Stimulated activated CD8-positive, alpha-beta memory T cell treated with anti-CD3 and anti-CD28 coated beads, Interleukin-2, amount 100 ng/mL, for 48 hours (primary cell): ENCODE results near the gene RNF150.

Source experiments
- DNase-seq, 2 donors: peaks; one replicate each; pipeline ENCODE4 v3.0.0-alpha.2; 2020; ENCODE audit warnings: low read depth in 2 of 2

Gene RNF150

DNA sequence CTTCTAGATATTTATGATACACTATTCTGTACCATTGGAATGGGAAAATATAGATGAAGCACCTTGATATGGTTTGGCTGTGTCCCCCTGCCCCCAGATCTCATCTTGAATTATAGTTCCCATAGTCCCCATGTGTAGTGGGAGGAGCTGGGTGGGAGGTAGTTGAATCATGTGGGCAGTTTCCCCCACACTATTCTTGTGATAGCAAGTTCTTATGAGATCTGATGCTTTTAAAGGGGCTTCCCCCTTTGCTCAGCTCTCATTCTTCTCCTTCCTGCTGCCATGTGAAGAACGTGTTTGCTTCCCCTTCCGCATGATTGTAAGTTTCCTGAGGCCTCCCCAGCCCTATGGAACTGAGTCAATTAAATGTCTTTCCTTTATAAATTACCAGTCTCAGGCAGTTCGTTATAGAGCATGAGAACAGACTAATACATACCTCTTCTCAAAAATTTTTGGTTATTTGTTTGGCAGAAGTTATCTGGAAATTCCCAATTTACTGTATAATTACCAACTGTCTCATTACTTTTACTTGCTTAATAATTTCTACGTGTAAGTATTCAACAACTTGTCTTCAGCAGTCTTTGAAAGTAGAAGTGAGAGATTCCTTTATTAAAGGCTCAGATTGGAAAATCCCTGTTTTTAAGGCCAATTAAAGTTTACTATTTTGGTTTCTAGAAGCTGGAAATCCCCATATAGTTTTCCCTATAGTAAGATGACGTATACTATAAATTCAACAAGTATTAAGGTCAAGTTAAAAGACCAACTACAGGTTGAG lies 152.7 kb downstream of the RNF150 start:
- DNase-seq = no peak

DNA sequence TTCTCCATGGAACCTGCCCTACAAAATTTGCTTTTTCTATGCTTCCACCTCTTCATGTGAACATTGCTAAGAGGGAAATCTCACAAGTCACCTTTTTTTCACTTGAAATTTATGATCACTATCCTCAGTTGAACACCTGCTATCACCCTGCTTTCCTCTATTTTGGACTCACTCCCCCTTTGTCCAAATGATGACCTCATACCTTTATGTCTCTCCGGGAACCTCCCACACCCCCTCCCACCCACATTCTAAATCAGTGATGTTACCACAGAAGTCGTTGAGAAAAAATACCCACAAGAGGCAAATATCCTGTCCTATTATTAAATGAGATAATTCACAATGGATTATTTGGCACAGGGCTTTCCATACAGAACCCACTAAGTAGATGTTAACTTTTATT lies 156.5 kb downstream of the RNF150 start:
- no peak for DNase-seq

DNA sequence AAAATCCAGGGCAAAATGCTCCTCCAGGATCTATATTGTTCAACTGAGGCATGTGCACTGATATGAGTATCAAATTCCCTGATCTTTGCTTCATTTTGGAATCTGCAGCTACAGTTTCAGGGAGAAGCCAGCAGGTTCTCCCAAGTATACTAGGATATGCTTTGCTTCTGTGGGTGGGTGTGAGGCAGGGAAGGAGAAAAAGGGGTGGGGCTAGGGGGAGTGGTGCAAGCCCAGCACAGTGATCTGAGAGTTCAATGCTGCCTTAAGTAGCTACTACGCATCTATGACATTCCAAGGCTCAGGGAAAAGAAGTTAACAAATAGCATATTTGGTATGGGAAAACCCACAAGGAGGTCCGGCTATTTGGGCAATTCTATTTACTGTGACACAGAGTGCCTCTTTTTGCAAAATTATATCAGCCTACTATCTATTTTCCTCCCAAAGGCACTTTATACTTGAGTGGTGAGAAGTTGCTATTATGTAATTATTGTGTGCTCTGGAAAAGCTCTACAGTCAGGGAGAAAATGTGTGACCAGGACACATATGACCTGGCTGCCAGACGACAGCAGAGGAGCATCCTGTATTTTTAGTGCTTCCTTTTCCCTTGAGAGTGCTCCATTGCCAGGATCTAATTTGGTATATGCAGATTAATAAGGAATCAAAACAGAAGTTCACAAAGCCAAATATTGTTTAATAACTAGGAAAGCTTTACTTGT lies 162.0 kb downstream of the RNF150 start:
- DNase-seq = no peak

DNA sequence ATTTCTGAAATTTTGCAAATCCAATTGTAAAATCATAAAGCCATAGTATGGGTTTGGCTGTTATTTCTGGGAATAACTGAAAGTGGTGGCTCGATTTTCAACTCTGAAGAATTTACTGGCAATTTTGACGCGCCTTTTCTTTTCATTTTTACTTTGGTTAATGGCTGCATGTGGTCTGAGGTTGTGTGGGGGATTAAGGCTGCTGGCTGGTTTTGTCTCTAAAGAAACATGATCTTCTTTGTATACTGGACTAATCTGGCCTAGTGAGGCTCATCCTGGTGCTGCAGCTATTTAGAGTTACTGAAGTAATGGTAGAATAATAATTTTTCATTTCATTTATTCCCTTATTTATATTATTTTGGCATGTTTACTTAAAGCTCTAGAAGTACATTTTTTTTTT lies 164.0 kb downstream of the RNF150 start:
- DNase-seq = no peak

DNA sequence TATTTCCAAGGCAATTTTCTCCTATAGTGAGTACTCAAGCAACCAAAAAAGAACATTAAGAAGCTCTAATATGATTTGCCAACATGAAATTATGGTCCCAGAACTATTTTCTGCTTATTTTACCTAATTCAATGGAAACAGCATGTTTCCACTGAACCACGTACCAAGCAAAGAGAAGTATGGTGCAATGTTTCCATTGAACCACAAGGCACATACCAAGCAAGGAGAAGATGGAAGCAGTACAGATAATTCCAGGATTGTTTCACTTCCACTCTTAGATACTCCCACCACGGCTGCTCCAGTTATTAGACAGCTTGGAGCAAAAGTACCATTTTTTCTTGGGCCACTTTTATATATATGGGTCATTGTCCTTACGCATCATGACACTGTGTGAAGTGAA lies 164.9 kb downstream of the RNF150 start:
- no peak for DNase-seq

DNA sequence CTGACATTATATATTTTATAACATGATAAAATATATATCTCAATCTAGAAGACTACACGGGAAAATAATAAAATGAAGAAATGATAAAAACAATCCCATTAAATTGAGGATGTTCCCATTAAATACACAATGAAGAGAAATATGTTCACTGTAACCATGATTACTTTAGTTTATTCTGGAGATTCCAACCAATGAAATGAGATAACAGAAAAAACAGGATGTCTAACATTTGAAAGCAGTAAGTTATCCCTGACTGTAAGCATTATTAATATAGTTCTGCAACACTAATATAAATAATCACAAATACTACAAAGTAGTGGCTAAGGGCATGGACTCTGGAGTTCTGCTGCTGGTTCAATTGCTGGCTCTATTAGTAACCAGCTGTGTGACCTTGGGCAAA lies 169.4 kb downstream of the RNF150 start:
- DNase-seq = no peak

DNA sequence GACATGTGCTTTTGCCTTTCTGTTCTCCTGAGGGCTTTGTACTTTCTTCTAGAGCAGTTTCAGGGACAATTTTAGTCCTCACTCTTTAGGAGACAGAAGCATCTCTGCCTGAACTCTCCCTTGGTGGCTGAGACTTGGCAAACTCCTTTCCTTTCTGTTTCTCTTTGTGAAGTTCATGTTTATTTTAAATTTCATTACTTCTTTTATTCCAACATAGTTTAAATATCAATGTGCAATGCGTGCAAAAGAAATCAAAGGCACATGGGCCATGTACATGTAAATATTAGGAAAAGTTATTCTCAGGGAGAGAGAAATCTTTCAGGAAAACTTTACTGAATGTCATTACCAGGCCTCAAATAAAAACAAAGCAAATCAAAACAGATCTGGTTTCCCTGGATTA lies 177.6 kb downstream of the RNF150 start:
- no peak for DNase-seq

DNA sequence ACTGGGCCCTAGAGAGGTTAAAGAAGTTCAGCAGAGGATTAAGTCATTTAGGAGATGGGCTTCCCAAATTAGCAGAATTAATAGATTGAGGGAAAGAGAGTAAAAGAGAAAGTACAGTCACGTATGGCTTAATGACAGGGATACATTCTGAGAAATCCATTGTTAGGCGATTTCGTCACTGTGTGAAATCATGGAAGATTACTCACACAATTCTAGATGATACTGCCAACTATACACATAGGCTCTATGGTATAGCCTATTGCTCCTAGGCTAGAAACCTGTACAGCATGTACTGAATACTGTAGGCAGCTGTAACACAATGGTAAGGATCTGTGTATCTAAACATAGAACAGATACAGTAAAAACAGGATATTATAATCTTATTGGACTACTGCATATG lies 180.6 kb downstream of the RNF150 start:
- no peak for DNase-seq

DNA sequence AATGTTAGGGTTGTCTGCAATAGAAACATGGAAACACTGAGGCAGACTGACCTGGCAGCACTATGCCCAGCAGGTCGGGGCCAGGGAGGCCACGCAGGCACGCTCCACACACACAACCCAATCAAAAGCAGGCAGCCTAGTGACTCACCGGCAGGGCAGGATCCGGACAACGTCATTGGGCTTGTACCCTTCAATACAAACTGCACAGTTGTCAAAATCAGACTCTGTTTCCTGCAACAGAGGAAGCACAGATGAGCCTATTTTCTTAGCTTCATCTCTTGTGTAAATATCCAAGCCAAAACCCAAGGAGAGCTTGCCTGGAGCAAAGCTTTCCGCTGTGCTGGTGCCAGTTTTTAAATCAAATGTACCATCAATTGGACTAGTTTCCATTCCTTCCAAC lies 185.8 kb downstream of the RNF150 start:
- DNase-seq = no peak

DNA sequence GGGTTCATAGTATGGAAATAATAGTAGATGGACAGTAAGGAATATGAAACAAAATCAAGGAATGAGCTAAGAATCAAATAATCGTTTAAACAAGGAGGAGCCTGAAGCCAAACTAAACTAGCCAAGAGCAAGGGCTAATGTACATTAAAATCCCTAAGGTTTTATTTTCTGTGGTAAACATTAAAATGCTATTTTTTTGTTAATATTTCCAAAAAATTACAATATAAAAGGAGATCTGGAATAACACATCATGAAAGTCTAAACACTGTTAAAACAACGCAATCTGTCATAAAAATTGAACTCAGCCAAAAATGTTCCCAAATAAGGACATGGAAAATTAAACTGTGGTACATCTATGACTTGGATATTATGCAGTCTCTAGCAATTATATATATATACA lies 188.2 kb downstream of the RNF150 start:
- DNase-seq = no peak

DNA sequence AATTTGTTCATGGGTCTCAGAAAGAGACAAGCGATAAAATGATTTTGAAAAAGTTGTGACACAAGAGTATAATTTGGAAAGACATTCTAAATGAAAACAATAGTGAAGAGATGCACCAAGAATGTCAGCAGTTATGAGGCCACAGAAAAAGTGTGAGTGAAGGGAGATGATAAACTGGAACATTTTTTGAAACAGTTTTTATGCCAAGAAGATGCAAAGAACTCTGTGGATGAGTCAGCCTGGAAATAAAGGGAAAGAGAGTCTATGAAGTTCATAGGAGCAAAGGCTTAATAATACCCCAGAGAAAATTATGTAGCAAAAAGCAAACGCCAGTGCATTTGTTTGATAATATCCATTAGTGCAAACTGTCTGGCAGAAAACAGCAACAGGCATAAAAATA lies 188.7 kb downstream of the RNF150 start:
- no peak for DNase-seq

DNA sequence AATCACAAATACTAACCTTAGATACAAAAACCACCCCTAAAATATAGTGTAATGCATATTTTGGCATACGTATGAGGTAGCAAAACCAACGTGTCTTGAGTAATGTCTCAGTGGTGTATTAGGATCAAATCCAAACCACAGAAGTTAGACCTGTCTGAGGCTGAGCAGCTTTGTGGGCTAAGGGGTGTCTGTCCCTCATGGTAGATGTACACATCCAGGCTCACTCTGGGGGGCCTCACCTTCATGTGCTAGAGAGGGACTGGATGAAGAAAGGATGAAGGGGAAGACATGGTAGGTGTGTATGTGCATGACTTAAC lies 189.1 kb downstream of the RNF150 start:
- DNase-seq = no peak

DNA sequence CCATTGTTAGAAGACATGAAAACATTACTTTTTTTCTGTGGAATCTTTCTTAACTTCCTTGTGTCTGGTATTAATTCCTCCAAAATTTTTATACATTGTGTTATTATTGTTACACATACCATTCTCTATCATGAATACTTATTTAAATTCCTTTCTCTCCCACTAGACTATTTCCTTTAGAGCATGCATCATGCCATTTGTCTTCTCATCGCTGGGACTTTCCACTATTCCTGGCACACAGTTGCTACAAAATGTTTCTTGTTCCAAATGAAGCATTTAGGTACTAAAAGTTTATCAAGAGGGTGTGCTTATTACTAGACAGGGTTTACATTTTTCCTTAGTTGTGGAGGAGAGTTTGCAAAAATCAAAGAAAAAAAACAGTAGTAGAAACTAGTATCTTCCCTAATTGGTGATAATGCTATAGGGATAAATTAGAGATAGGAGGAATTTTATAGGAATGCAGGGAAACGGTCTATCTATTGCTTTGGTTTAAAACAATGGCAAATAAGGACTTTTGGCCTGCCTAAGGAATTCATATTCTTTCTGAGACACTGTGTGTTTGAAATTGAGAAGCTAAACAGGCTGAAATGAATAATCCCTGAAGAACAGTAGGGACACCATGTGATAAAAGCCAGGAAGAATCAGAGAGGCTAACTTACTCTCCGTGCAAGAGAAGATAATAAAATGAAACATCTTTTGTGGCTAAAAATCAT lies 189.6 kb downstream of the RNF150 start:
- no peak for DNase-seq

DNA sequence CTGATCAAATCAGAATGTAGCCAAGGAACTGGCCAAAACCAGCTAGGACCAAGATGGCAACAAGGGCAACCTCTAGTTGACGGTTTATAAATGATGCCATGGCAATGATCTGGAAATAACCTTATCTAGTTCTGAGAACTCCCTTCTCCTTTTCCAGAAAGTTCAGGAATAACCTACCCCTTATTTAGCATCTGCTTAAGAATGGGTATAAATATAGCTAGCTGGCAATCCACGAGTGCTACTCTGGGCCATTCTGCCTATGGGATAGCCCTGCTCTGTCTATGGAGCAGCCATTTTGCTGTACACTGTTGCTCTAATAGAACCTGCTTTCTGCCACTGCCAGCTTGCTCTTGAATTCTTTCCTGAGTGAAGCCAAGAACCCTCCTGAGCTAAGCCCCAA lies 192.7 kb downstream of the RNF150 start:
- no peak for DNase-seq

DNA sequence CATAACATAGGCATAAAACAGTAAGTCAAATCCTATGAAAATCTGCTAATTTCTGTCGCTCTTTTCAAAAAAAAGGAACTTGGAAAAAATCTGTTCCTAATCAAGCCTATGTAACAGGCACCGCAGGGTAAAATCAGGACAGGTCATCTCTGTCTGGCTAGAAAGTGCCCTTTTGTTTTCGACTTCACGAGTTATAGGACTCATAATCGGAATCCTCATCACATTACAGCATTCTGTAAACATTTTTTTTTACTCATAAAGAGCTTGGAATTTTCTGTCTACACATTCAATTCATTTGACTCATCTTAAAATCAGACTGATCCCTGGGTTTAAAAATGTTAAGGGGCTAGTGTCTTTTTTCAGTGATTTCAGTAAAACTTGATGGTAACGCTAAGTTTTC lies 195.4 kb downstream of the RNF150 start:
- DNase-seq = no peak

DNA sequence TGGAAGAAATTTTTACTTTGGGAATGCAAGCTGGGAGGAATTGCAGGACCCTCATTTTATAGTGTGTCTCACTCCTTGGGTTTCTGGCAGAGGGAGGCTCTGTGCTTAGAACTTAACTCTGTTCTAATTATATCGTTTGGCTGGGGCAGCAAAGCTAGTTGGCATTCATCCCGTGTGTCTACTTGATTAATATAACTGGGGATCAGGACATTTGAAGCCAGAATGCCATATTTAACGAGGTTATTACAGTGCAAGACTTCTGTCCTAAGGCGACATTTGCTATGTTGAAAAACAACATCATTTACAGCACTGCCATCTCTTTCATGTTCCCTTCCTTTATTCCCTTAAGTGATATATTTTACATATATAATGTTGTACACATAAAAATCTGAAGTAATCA lies 198.0 kb downstream of the RNF150 start:
- no peak for DNase-seq

DNA sequence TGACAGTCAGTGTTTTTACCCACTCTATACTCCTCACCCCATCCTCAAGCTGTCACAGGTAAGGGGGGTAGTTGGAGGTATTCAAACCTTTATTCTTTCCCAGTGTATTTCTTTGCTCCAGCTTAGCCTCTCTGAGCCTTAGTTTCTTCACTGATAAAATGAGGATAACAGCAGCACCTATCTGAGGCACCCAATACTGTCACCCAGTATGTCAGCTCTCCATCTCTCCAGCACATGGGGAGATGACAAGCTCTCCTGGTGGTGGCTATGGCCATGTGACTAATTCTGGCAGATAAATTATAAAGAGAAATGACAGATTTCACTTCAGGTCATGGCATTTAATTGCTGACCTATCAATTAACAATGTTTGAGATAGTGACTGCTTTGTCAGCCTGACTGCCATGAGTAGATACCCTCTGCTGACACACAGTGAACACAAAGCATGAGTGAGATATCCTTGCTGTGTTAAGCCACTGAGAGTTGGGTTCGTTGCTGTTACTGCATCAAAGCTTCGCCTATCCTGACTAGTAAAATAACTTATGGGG lies 200.7 kb downstream of the RNF150 start:
- no peak for DNase-seq

DNA sequence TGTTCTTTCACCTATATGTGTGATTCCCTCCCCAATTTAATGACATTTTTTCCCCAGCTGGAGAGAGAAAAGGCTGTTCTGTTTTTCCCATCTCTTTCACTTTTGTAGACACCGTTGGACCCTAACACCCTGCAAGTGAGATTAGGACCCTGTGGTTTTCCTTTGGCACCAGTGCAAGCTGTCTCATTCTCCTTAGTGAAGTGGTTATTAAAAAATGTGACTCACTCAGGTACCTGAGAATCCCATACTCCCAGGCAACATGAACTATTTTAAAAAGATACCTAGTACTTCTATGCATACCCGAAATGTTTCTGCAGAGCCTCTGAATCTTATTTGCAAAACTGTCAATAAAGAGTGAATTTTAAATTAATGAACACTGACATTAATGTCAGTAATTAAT lies 201.4 kb downstream of the RNF150 start:
- no peak for DNase-seq

DNA sequence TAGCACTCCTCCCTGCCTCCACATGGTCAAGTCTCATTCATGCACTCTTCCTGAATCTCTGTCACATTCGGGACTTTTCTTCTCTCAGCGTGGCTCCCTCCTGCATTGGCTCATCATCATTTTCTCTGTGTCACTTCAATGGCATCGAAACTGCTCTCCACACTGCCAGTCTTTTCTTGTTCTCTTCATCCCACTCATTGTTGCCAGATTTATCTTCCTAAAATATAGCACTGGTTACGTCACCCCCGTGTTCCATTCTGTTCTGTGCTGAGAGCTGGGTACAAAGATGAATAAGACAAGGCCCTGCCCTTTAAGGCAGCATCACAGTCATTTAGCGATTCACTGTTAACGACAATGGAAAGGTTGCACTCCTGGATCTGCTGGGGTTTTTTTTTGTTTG lies 202.7 kb downstream of the RNF150 start:
- no peak for DNase-seq

DNA sequence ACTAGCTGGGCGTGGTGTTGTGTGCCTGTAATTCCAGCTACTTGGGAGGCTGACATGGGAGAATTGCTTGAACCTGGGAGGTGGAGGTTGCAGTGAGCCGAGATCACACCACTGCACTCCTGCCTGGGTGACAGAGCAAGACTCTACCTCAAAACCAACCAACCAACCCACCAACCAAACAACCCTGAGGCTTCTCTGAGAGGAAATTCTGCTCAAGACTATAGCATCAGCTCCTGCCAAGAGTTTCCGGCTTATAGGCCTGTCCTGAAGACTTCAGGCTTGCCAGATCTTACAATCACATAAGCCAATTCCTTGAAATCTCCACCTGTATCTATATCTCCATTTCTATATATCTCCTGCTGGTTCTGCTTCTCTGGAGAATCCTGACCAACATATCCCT lies 203.3 kb downstream of the RNF150 start:
- no peak for DNase-seq

DNA sequence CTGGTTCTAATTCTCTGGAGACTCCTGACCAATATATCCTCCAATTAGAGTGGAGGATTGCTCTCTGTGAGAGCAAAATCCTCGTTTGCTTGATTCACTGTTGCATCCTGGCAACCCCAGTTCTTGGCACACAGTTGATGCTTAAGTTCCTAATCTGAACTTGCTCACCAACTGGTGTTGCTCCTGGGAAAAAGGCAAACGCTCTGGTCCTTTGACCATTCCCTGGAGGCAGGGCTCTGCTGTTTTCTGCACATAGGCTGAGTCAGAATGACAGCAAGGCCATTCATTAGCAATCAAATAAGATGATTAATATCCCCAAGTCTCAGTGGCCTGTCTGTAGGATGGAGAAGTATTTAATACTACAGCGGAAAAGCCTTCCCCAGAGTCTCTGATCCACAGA lies 204.4 kb downstream of the RNF150 start:
- no peak for DNase-seq

DNA sequence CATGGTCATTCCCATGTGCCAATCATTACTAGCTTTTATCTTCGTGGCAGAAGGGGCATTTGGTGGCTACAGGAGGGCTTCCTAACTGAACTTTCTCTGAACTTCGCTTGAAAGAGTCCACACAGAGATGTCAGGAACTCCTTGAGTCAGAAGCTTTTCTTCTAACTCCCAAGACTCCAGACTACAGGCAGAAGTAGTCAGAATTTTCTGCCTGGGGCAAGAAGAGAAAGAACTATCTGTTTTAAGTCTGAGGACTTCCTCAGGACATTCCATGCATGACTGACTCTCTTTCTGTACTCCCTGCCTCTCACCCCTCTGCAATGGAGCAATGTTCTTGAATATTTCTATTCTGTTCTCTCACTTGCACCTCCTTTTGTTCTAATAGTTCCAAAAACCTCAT lies 206.6 kb downstream of the RNF150 start:
- no peak for DNase-seq

DNA sequence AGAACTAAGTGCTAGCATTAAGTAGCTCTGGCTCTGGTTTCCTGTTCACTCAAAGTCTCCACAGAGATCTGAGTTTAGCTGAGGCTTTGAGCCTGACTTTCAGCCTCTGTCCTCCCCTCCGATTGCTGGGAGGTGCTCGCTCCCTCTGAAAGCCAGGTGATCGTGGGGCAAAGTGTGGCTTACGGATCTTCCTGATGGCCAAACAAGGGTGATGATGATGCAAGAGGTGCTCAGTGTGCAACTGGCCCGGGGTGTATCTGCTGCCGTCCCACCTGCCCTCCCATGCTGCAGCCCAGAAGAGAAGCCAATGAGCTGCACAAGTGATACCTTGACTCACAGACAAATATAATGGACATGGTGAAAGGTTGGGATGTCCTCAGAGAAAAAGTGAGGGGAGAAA lies 207.9 kb downstream of the RNF150 start:
- no peak for DNase-seq
